ENCODE measurements around the gene GPBP1. TPM values are rescaled to one million over a fixed set of nuclear protein-coding genes. Genes with fewer than 3 reads are reported as not detected.

The GPBP1 gene
- total and polyA plus RNA-seq, 2 donors (not counting 1 experiment from before 2014, with no cell fraction given), result 50.4 to 82.1 TPM

GRCh38 chr5:57311251-57311650 lies 137.4 kb downstream of the GPBP1 start:
- no peak overlapping the region for H3K4me3 ChIP-seq (replicated peaks in 1 of 4; ENCODE audit: control extremely low read depth in 1 of 4, insufficient read depth in 1 of 4, low read depth in 3 of 4, low read length in 4 of 4)
- no peaks in the 10 kb centered on the region for H3K27me3 ChIP-seq (ENCODE audit: control insufficient read depth, insufficient read depth, low read length)
- no peak overlapping the region for H3K27ac ChIP-seq (ENCODE audit: insufficient read depth, low read length)
- H3K79me2 ChIP-seq (ENCODE audit: control insufficient read depth, insufficient read depth, low read length), result no peaks in the 10 kb centered on the region
- no peaks in the 10 kb centered on the region for H3K9me3 ChIP-seq (ENCODE audit: control insufficient read depth, insufficient read depth, low read depth, low read length)
- TF ChIP-seq CTCF (conservative IDR thresholded peaks at IDR 0.05 in 1 of 2, IDR thresholded peaks at IDR 0.05 in 1 of 2; ENCODE audit: low read depth in 1 of 2, low read length in 2 of 2), result no peak
- TF ChIP-seq EZH2 (IDR thresholded peaks at IDR 0.05; ENCODE audit: low read length, missing control alignments), result no peak
- H3K9ac ChIP-seq (ENCODE audit: insufficient read depth, low read length), result no peak overlapping the region
- no peaks in the 10 kb centered on the region for H4K20me1 ChIP-seq (ENCODE audit: control insufficient read depth, extremely low read depth, insufficient read depth, low read length)
- no peaks in the 10 kb centered on the region for H3K36me3 ChIP-seq (ENCODE audit: control insufficient read depth, insufficient read depth, low read length)
- H3K4me2 ChIP-seq (ENCODE audit: extremely low read depth, insufficient read depth, low read length), result no peak overlapping the region
- peak in 1 of 2 donors; percentile 45 for DNase-seq (ENCODE audit: low read depth in 2 of 2)
- peaks cover 3% of the 10 kb centered on the region for H3K4me1 ChIP-seq (ENCODE audit: control insufficient read depth, extremely low read depth, insufficient read depth, low read length)
- H2AFZ ChIP-seq (ENCODE audit: low read length), result no peak overlapping the region

GRCh38 chr5:57311921-57312735 lies 138.3 kb downstream of the GPBP1 start:
- DNase-seq (ENCODE audit: low read depth in 2 of 2), result no peak
- H3K4me1 ChIP-seq (ENCODE audit: control insufficient read depth, extremely low read depth, insufficient read depth, low read length), result peaks cover 8% of the 10 kb centered on the region
- TF ChIP-seq EZH2 (IDR thresholded peaks at IDR 0.05; ENCODE audit: low read length, missing control alignments) (no peak), CTCF (conservative IDR thresholded peaks at IDR 0.05 in 1 of 2, IDR thresholded peaks at IDR 0.05 in 1 of 2; ENCODE audit: low read depth in 1 of 2, low read length in 2 of 2) (no peak)
- no peaks in the 10 kb centered on the region for H3K79me2 ChIP-seq (ENCODE audit: control insufficient read depth, insufficient read depth, low read length)
- no peaks in the 10 kb centered on the region for H4K20me1 ChIP-seq (ENCODE audit: control insufficient read depth, extremely low read depth, insufficient read depth, low read length)
- no peak overlapping the region for H2AFZ ChIP-seq (ENCODE audit: low read length)
- H3K27ac ChIP-seq (ENCODE audit: insufficient read depth, low read length), result no peak overlapping the region
- no peaks in the 10 kb centered on the region for H3K36me3 ChIP-seq (ENCODE audit: control insufficient read depth, insufficient read depth, low read length)
- no peak overlapping the region for H3K9ac ChIP-seq (ENCODE audit: insufficient read depth, low read length)
- H3K4me2 ChIP-seq (ENCODE audit: extremely low read depth, insufficient read depth, low read length), result no peak overlapping the region
- no peaks in the 10 kb centered on the region for H3K27me3 ChIP-seq (ENCODE audit: control insufficient read depth, insufficient read depth, low read length)
- no peaks in the 10 kb centered on the region for H3K9me3 ChIP-seq (ENCODE audit: control insufficient read depth, insufficient read depth, low read depth, low read length)
- no peak overlapping the region for H3K4me3 ChIP-seq (replicated peaks in 1 of 4; ENCODE audit: control extremely low read depth in 1 of 4, insufficient read depth in 1 of 4, low read depth in 3 of 4, low read length in 4 of 4)

- H3K4me1 ChIP-seq (ENCODE audit: control insufficient read depth, extremely low read depth, insufficient read depth, low read length), result peaks cover 18% of the 10 kb centered on the region
- H3K27ac ChIP-seq (ENCODE audit: insufficient read depth, low read length), result no peak overlapping the region
- H3K36me3 ChIP-seq (ENCODE audit: control insufficient read depth, insufficient read depth, low read length), result no peaks in the 10 kb centered on the region
- no peaks in the 10 kb centered on the region for H4K20me1 ChIP-seq (ENCODE audit: control insufficient read depth, extremely low read depth, insufficient read depth, low read length)
- no peaks in the 10 kb centered on the region for H3K9me3 ChIP-seq (ENCODE audit: control insufficient read depth, insufficient read depth, low read depth, low read length)
- H3K27me3 ChIP-seq (ENCODE audit: control insufficient read depth, insufficient read depth, low read length), result no peaks in the 10 kb centered on the region
- no peak for DNase-seq (ENCODE audit: low read depth in 2 of 2)
- no peak overlapping the region for H2AFZ ChIP-seq (ENCODE audit: low read length)
- H3K79me2 ChIP-seq (ENCODE audit: control insufficient read depth, insufficient read depth, low read length), result no peaks in the 10 kb centered on the region
- TF ChIP-seq EZH2 (IDR thresholded peaks at IDR 0.05; ENCODE audit: low read length, missing control alignments) (no peak), CTCF (conservative IDR thresholded peaks at IDR 0.05 in 1 of 2, IDR thresholded peaks at IDR 0.05 in 1 of 2; ENCODE audit: low read depth in 1 of 2, low read length in 2 of 2) (no peak)
- no peak overlapping the region for H3K4me3 ChIP-seq (replicated peaks in 1 of 4; ENCODE audit: control extremely low read depth in 1 of 4, insufficient read depth in 1 of 4, low read depth in 3 of 4, low read length in 4 of 4)
- H3K4me2 ChIP-seq (ENCODE audit: extremely low read depth, insufficient read depth, low read length), result no peak overlapping the region
- H3K9ac ChIP-seq (ENCODE audit: insufficient read depth, low read length), result no peak overlapping the region
Observed at GRCh38 chr5:57313716-57314115, 139.9 kb downstream of the GPBP1 start.

Other genes starting within 250 kb of the GPBP1 start
- gene MIER3, start 221.9 kb upstream of the GPBP1 start, total RNA-seq, result 13.2 and 17.7 TPM in 2 replicates
- 12.7 and 16.9 TPM in 2 replicates for gene MIER3, start 221.9 kb upstream of the GPBP1 start, polyA plus RNA-seq